ENCODE data around the gene CNTN5.

- TF ChIP-seq CTCF (tag by site-specific recombination; IDR thresholded peaks at IDR 0.05) (no peak), ZSCAN23 (tag by site-specific recombination; IDR thresholded peaks at IDR 0.05) (no peak), ZNF660 (tag by site-specific recombination; IDR thresholded peaks at IDR 0.05) (no peak), SETDB1 (IDR thresholded peaks at IDR 0.05; ENCODE audit: insufficient read length, low read length) (no peak), HOXA7 (CRISPR knock-in tag; IDR thresholded peaks at IDR 0.05; ENCODE audit: borderline replicate concordance) (no peak), ZBTB26 (tag by site-specific recombination; optimal IDR thresholded peaks at IDR 0.05) (no peak)
Measured at GRCh38 chr11:99934008-99934407, 913.3 kb downstream of the CNTN5 start.

All from HEK293 (cell line).